Subcutaneous adipose tissue (tissue), 4 donors: ENCODE measurements around the gene NEMF. TPM values are rescaled to one million over a fixed set of nuclear protein-coding genes. Genes with fewer than 3 reads are reported as not detected.

ENCODE experiments used
- total RNA-seq, 4 donors: library from RNA; depleted of rRNA; stranded (reverse); fragments of >200 nt; gene quantifications; one replicate each; pipeline ENCODE4 v1.1.0, GENCODE V29; 2016
- TF ChIP-seq, protein P1 (sequence below): fragments of 450-650 bp; IDR thresholded peaks from one replicate; pipeline ENCODE4 v1.5.1; 2016; ENCODE audit warnings: low read depth, mild to moderate bottlenecking, control low read depth, antibody characterized with exemption, moderate library complexity

The NEMF gene
- total RNA-seq, 4 donors from 2014 or later: 81.0 to 126 (median 84.8) TPM

DNA sequence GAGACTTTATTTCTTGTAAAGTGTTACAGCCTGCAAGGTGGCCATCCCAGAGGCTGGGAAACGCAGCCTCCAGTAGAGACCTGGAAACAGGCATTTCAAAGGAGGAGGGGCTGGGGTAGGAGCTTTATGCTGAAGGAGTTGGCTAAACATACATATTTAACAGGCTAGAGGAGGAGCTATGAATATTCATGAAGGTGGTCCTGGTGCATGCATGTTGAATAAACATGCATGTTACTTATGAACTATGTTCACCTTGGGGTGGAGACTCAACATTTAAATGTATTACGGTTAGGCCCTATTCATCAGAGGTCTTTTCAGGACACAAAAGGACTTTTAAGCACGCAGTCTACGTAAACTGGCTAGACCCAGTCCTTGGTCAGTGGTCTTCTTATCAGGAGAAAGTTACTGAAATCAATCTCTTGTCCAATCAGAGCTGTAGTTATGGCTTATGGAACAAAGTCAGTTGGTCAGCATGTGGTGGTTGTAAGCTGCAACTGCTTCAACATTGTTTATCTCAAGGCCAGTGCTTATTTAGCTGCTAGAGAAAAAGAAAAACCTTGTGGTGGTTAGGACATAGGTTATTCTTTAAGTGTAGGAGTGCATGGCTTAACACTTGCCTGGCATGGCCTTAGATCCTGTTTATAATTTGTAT lies 28.9 kb upstream of the NEMF start:
- TF ChIP-seq, protein P1, sequence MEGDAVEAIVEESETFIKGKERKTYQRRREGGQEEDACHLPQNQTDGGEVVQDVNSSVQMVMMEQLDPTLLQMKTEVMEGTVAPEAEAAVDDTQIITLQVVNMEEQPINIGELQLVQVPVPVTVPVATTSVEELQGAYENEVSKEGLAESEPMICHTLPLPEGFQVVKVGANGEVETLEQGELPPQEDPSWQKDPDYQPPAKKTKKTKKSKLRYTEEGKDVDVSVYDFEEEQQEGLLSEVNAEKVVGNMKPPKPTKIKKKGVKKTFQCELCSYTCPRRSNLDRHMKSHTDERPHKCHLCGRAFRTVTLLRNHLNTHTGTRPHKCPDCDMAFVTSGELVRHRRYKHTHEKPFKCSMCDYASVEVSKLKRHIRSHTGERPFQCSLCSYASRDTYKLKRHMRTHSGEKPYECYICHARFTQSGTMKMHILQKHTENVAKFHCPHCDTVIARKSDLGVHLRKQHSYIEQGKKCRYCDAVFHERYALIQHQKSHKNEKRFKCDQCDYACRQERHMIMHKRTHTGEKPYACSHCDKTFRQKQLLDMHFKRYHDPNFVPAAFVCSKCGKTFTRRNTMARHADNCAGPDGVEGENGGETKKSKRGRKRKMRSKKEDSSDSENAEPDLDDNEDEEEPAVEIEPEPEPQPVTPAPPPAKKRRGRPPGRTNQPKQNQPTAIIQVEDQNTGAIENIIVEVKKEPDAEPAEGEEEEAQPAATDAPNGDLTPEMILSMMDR: no peak

DNA sequence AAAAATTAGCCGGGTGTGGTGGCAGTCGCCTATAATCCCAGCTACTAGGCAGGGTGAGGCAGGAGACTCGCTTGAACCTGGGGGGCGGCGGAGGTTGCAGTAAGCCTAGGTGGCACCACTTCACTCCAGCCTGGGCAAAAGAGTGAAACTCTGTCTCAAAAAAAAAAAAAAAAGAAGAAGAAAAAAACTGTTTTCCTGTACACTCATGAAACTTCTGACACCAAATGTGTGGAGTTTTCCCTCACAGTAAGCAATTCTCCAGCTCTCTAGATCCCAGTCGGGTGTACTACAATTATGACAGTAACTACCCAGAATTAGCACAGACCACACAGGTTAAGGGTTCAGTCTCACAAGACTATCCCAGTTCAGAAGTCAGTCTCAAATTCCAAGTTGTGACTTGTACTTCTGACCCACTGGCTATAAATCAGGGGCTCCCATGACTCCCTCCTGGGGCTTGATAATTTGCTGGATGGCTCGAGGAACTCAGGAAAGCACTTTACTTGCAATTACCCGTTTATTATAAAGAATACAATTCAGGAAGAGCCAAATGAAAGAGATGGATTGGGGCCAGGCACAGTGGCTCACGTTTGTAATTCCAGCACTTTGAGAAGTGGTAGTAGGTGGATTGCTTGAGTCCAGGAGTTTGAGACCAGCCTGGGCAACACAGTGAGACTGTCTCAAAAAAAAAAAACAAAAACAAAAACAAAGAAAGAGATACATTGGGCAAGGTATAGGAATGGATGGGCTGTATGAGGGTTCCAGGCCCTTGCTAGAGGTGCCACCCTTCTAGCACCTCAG lies 27.9 kb upstream of the NEMF start:
- TF ChIP-seq, protein P1: no peak

DNA sequence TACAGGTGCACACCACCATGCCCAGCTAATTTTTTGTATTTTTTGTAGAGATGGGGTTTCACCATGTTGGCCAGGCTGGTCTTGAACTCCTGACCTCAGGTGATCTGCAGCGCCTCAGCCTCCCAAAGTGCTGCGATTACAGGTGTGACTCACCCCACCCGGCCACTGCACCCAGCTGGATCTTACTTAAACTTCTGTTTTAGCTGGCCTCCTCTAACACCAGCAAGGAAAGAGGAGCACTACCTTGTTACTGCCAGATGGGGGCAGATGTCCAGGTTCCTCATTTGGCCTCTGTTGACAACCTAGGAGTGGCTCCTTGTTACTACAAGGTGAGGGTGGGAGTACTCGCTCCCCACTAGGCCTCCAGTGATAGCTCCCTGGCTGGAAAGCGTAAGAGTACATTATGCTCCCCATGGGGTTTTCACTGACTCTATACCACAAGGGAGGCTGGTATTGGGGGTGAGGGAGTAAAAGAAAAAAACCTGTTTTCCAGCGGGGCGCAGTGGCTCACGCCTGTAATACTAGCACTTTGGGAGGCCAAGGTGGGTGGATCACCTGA lies 27.1 kb upstream of the NEMF start:
- TF ChIP-seq, protein P1: no peak

DNA sequence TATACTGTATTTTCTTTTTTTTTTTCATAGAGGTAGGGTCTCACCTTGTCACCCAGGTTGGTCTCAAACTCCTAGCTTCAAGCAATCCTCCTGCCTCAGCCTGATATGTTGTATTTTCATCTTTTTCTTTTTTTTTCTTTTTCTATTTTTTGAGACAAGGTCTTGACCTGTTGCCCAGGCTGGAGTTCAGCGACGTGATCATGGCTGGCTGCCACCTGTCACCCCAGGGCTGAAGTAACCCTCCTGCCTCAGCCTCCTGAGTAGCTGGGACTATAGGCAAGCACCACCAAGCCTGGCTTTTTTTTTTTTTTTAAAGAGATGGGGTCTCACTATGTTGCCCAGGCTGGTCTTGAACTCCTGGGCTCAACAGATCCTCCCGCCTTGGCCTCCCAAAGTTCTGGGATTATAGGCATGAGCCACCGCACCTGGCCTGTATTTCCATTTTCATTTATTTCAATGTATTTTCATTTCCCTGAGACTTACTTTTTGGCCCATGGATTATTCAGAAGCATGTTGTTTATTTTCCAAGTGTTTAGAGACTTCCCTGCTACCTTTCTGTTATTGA lies 24.1 kb upstream of the NEMF start:
- TF ChIP-seq, protein P1: no peak

DNA sequence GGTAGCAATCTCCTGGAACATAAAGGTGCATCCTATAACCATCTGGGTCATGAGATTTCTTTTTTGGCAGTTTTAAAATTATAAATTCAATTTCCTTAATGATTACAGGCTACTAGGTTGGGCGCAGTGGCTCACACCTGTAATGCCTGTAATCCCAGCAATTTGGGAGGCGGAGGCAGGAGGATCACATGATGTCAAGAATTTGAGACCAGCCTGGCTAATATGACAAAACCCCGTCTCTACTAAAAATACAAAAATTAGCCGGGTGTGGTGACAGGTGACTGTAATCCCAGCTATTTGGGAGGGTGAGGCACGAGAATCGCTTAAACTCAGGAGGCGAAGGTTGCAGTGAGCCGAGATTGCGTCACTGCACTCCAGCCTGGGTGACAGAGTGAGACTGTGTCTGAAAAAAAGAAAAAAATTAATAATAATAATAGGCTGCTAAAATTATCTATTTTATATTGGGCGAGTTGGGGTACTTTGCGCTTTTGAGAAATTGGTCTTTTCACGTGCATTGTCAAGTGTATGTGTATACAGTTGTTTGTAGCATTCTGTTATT lies 23.1 kb upstream of the NEMF start:
- TF ChIP-seq, protein P1: no peak

DNA sequence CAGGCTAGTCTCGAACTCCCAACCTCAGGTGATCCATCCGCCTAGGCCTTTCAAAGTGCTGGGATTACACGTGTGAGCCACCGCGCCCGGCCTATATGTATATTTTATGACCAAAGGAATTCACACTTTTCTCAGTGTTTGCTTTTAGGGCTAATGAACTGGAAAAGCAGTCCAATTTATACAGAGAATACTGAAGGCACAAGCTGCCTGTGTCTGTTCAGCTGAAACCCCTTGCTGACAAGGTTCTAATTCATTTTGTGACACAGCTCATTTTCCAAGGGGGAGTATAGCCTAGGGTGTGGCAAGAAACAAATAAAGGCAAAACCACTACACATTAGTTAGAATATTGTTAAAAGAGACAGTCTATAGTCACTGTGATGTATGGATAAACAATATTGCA lies 18.3 kb upstream of the NEMF start:
- TF ChIP-seq, protein P1: no peak

DNA sequence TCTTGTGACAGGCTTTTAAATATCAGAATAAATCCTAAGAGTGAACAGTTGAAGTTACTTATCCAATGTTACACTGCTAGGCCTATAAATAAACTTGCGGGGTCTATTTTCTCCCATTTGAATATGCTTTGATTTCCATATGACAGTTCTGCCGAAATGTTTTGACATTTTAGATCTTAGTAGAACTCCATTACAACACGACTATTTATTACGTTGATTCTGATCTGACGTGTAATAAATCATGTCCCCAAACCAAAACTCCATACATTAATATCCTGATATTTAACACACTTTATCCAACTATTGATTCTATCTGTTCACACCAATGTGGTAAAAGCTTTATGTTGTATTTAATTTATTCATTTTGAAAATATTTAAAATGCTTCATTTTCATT lies 16.1 kb upstream of the NEMF start:
- TF ChIP-seq, protein P1: no peak
